Activated CD4-positive, alpha-beta T cell treated with anti-CD3 and anti-CD28 coated beads, Interleukin-2, amount 10 ng/mL, durations not matched to agents 7 days and 5 days (primary cell): Measurements from ENCODE around the gene FAR2. TPM values are rescaled to one million over a fixed set of nuclear protein-coding genes. Genes with fewer than 3 reads are reported as not detected.

Experiments
- CTCF ChIA-PET: fragments of 350-600 bp; sonication (Branson Sonifier 250); formaldehyde crosslinking; loops from one replicate; lab custom pipeline; 2021; ENCODE audit warnings: antibody characterized with exemption; lab: Charles Lee
- POLR2A ChIA-PET: fragments of 350-600 bp; sonication (Branson Sonifier 250); formaldehyde crosslinking; loops from one replicate; lab custom pipeline; 2021; ENCODE audit warnings: antibody characterized with exemption; lab: Charles Lee
- DNase-seq: peaks from one replicate; pipeline ENCODE4 v3.0.0-alpha.2; 2020
- H3K27ac Mint-ChIP-seq: one replicate; pipeline ENCODE4 v1.8.0; 2021; ENCODE audit warnings: mild to moderate bottlenecking, moderate library complexity, mixed read lengths
- H3K27me3 Mint-ChIP-seq: one replicate; pipeline ENCODE4 v1.8.0; 2021; ENCODE audit warnings: mixed read lengths
- H3K36me3 Mint-ChIP-seq: one replicate; pipeline ENCODE4 v1.8.0; 2021; ENCODE audit warnings: low read depth, mixed read lengths
- H3K4me1 Mint-ChIP-seq: one replicate; pipeline ENCODE4 v1.8.0; 2021; ENCODE audit warnings: mixed read lengths
- H3K4me3 Mint-ChIP-seq: one replicate; pipeline ENCODE4 v1.8.0; 2021; ENCODE audit warnings: mild to moderate bottlenecking, moderate library complexity, mixed read lengths
- H3K9me3 Mint-ChIP-seq: one replicate; pipeline ENCODE4 v1.8.0; 2021; ENCODE audit warnings: mixed read lengths
- total RNA-seq, 2 experiments: library from RNA; stranded (reverse); gene quantifications; one replicate each; pipeline ENCODE4 v1.2.3, GENCODE V29; 2021

FAR2 gene
- total RNA-seq, 2 experiments from 2014 or later = 24.6 to 26.6 TPM

- no peak overlapping the region for H3K27ac Mint-ChIP-seq
- H3K36me3 Mint-ChIP-seq = no peaks in the 10 kb centered on the region
- no peaks in the 10 kb centered on the region for H3K9me3 Mint-ChIP-seq
- DNase-seq = no peak
- H3K4me3 Mint-ChIP-seq = no peak overlapping the region
- H3K27me3 Mint-ChIP-seq = no peaks in the 10 kb centered on the region
- ChIA-PET CTCF (no interaction called here), POLR2A (no interaction called here)
- no peaks in the 10 kb centered on the region for H3K4me1 Mint-ChIP-seq
Observed at GRCh38 chr12:29234965-29235626, 86.0 kb downstream of the FAR2 start.

- no peak for DNase-seq
- H3K4me1 Mint-ChIP-seq = peaks cover 15% of the 10 kb centered on the region
- CTCF ChIA-PET = no interaction called here
- H3K9me3 Mint-ChIP-seq = peaks cover 3% of the 10 kb centered on the region
- POLR2A ChIA-PET = no interaction called here
- no peak overlapping the region for H3K4me3 Mint-ChIP-seq
- H3K36me3 Mint-ChIP-seq = no peaks in the 10 kb centered on the region
- no peaks in the 10 kb centered on the region for H3K27me3 Mint-ChIP-seq
- H3K27ac Mint-ChIP-seq = no peak overlapping the region
Observed at GRCh38 chr12:29238822-29239291, 89.8 kb downstream of the FAR2 start.

GRCh38 chr12:29239336-29239735, 90.3 kb downstream of the FAR2 start:
- Mint-ChIP-seq H3K4me3 (no peak overlapping the region), H3K27me3 (no peaks in the 10 kb centered on the region), H3K4me1 (peaks cover 15% of the 10 kb centered on the region), H3K27ac (no peak overlapping the region), H3K36me3 (no peaks in the 10 kb centered on the region), H3K9me3 (peaks cover 3% of the 10 kb centered on the region)
- DNase-seq = no peak
- CTCF ChIA-PET = no interaction called here
- POLR2A ChIA-PET = interaction anchor here (0.6 kb wide), 1 partner anchor 24 kb away, joined by 3 read pairs; no protein-coding TSS in a partner anchor

GRCh38 chr12:29240441-29240840, 91.4 kb downstream of the FAR2 start:
- ChIA-PET POLR2A (no interaction called here), CTCF (no interaction called here)
- H3K27me3 Mint-ChIP-seq = no peaks in the 10 kb centered on the region
- DNase-seq = no peak
- H3K4me3 Mint-ChIP-seq = no peak overlapping the region
- peaks cover 15% of the 10 kb centered on the region for H3K4me1 Mint-ChIP-seq
- H3K36me3 Mint-ChIP-seq = no peaks in the 10 kb centered on the region
- peaks cover 3% of the 10 kb centered on the region for H3K9me3 Mint-ChIP-seq
- no peak overlapping the region for H3K27ac Mint-ChIP-seq

GRCh38 chr12:29241821-29242591, 92.9 kb downstream of the FAR2 start:
- ChIA-PET POLR2A (no interaction called here), CTCF (interaction anchor here (0.6 kb wide), 1 partner anchor 60 kb away, joined by 4 read pairs; no protein-coding TSS in a partner anchor)
- DNase-seq = no peak
- peaks cover 15% of the 10 kb centered on the region for H3K4me1 Mint-ChIP-seq
- no peak overlapping the region for H3K27ac Mint-ChIP-seq
- H3K36me3 Mint-ChIP-seq = no peaks in the 10 kb centered on the region
- H3K4me3 Mint-ChIP-seq = no peak overlapping the region
- H3K27me3 Mint-ChIP-seq = no peaks in the 10 kb centered on the region
- peaks cover 3% of the 10 kb centered on the region for H3K9me3 Mint-ChIP-seq

GRCh38 chr12:29242921-29243431, 93.9 kb downstream of the FAR2 start:
- no peaks in the 10 kb centered on the region for H3K27me3 Mint-ChIP-seq
- no peak for DNase-seq
- no peak overlapping the region for H3K4me3 Mint-ChIP-seq
- H3K9me3 Mint-ChIP-seq = peaks cover 3% of the 10 kb centered on the region
- no peaks in the 10 kb centered on the region for H3K36me3 Mint-ChIP-seq
- ChIA-PET POLR2A (no interaction called here), CTCF (interaction anchor here (1.0 kb wide), 1 partner anchor 13 kb away, joined by 3 read pairs; no protein-coding TSS in a partner anchor)
- H3K27ac Mint-ChIP-seq = no peak overlapping the region
- H3K4me1 Mint-ChIP-seq = peaks cover 15% of the 10 kb centered on the region

GRCh38 chr12:29244159-29244765, 95.2 kb downstream of the FAR2 start:
- no peak overlapping the region for H3K27ac Mint-ChIP-seq

GRCh38 chr12:29245246-29245645, 96.2 kb downstream of the FAR2 start:
- Mint-ChIP-seq H3K27me3 (no peaks in the 10 kb centered on the region), H3K4me3 (no peak overlapping the region), H3K27ac (no peak overlapping the region), H3K36me3 (no peaks in the 10 kb centered on the region), H3K4me1 (peaks cover 15% of the 10 kb centered on the region), H3K9me3 (peaks cover 3% of the 10 kb centered on the region)
- POLR2A ChIA-PET = no interaction called here
- CTCF ChIA-PET = no interaction called here
- no peak for DNase-seq

More at GRCh38 chr12:29244159-29244765, 95.2 kb downstream of the FAR2 start:
- H3K36me3 Mint-ChIP-seq = no peaks in the 10 kb centered on the region
- H3K27me3 Mint-ChIP-seq = no peaks in the 10 kb centered on the region
- peaks cover 15% of the 10 kb centered on the region for H3K4me1 Mint-ChIP-seq
- DNase-seq = no peak
- ChIA-PET CTCF (no interaction called here), POLR2A (no interaction called here)
- peaks cover 3% of the 10 kb centered on the region for H3K9me3 Mint-ChIP-seq
- no peak overlapping the region for H3K4me3 Mint-ChIP-seq

GRCh38 chr12:29249930-29250329, 100.9 kb downstream of the FAR2 start:
- CTCF ChIA-PET = no interaction called here
- no peak overlapping the region for H3K27ac Mint-ChIP-seq
- no peaks in the 10 kb centered on the region for H3K27me3 Mint-ChIP-seq

GRCh38 chr12:29253906-29254625, 105.0 kb downstream of the FAR2 start:
- CTCF ChIA-PET = no interaction called here
- no peaks in the 10 kb centered on the region for H3K27me3 Mint-ChIP-seq
- H3K4me1 Mint-ChIP-seq = peaks cover 2% of the 10 kb centered on the region
- no peaks in the 10 kb centered on the region for H3K9me3 Mint-ChIP-seq
- POLR2A ChIA-PET = no interaction called here
- no peak for DNase-seq
- H3K27ac Mint-ChIP-seq = no peak overlapping the region
- H3K36me3 Mint-ChIP-seq = peaks cover 3% of the 10 kb centered on the region
- H3K4me3 Mint-ChIP-seq = no peak overlapping the region

More at GRCh38 chr12:29249930-29250329, 100.9 kb downstream of the FAR2 start:
- H3K4me1 Mint-ChIP-seq = no peaks in the 10 kb centered on the region
- H3K4me3 Mint-ChIP-seq = no peak overlapping the region
- POLR2A ChIA-PET = no interaction called here
- no peaks in the 10 kb centered on the region for H3K9me3 Mint-ChIP-seq
- DNase-seq = no peak
- H3K36me3 Mint-ChIP-seq = no peaks in the 10 kb centered on the region

- Mint-ChIP-seq H3K36me3 (peaks cover 3% of the 10 kb centered on the region), H3K9me3 (no peaks in the 10 kb centered on the region), H3K27ac (no peak overlapping the region), H3K27me3 (no peaks in the 10 kb centered on the region), H3K4me3 (no peak overlapping the region), H3K4me1 (peaks cover 2% of the 10 kb centered on the region)
- ChIA-PET CTCF (no interaction called here), POLR2A (no interaction called here)
- DNase-seq = no peak
Observed at GRCh38 chr12:29255042-29255441, 106.0 kb downstream of the FAR2 start.

GRCh38 chr12:29256598-29256997, 107.5 kb downstream of the FAR2 start:
- ChIA-PET POLR2A (no interaction called here), CTCF (no interaction called here)
- H3K36me3 Mint-ChIP-seq = peaks cover 5% of the 10 kb centered on the region

More at GRCh38 chr12:29256598-29256997, 107.5 kb downstream of the FAR2 start:
- no peak overlapping the region for H3K27ac Mint-ChIP-seq
- H3K9me3 Mint-ChIP-seq = peaks cover 7% of the 10 kb centered on the region
- no peaks in the 10 kb centered on the region for H3K27me3 Mint-ChIP-seq
- no peak for DNase-seq
- no peak overlapping the region for H3K4me3 Mint-ChIP-seq
- peaks cover 2% of the 10 kb centered on the region for H3K4me1 Mint-ChIP-seq
